GM12891 (cell line): ENCODE data around the gene ISG15.

Experiments
- POLR2A ChIP-seq: IDR thresholded peaks from 2 replicates; pipeline ENCODE4 v1.6.1; 2011; ENCODE audit warnings: low read depth, low read length, control low read depth
- POLR2AphosphoS5 ChIP-seq: IDR thresholded peaks from 2 replicates; pipeline ENCODE4 v1.6.1; 2011; ENCODE audit warnings: low read depth, low read length, control low read depth
- TAF1 ChIP-seq: IDR thresholded peaks from 2 replicates; pipeline ENCODE4 v1.6.1; 2011; ENCODE audit warnings: low read depth, low read length, control low read depth

DNA sequence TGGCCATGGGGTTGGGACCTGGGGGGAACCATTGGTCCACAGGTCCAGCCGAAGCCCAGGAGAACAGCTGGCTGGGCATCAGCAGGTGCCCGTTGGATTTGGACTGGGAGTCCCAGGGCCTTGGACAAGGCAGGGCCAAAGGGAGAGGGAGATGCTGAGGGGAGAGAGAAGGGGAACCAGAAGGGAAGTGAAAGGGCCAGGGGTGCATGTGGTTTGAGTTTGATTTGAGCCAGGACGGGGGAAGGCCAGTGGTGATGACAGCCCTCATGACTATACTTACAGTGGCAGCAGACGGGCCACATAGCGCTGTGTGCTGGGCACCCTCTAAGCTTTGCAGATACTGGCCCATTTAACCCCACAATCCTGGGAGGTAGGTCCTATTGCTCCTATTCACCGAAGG, 25.4 kb downstream of the ISG15 start:
- TF ChIP-seq POLR2AphosphoS5, result no peak
- no peak for TF ChIP-seq POLR2A
- no peak for TF ChIP-seq TAF1
